DMS 273 treated with DMSO at 0.1 percent for 48 hours (cell line): Measurements from ENCODE around the gene ADCY3.

Experiments used
- DNase-seq: peaks from one replicate; lab custom pipeline; 2025; lab: John Stamatoyannopoulos, UW

ADCY3 gene

GRCh38 chr2:24920098-24920808 is at the start of gene ADCY3:
Gene ADCY3 (minus strand): TSS chr2:24920237. CDS start chr2:24918987, 1,250 bp downstream.
- DNase-seq: no peak

DNA sequence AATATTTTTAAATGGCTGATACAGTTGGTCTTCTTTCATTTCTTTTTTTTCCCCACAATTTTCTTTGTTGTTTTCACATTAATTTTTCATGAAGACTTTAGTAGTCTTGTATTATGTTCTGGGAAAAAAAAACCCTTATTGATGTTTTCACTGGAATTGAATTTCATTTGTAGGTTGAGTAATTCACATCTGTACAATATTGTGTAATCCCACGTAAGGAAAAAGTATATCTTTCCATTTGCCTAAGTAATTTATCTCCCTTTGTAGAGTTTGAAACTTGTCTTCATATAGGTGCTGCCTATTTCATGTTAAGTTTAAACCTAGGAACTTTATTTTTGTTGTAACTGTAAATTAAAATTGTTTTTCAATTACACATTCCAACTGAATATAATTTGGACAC is 49.7 kb upstream of the ADCY3 start:
- DNase-seq: no peak

GRCh38 chr2:24961903-24962302 is 41.9 kb upstream of the ADCY3 start:
- no peak for DNase-seq

DNA sequence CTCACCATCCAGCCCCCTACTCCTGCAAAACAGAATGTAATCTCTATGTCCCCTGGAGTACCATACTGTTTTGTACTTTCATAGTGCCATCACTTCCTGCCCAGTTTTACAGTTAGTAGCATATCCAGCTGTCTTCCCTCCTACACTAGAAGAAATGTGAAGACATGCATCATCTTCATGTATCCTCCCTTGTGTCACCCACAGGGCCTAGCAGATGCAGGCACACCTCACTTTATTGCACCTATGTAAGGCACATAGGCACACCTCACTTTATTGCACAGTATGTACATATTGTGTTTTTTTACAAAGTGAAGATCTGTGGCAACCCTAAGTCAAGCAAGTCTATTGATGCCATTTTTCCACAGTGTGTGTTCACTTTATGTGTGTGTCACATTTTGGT is 39.7 kb upstream of the ADCY3 start:
- DNase-seq: no peak

GRCh38 chr2:24958411-24958935 is 38.4 kb upstream of the ADCY3 start:
- no peak for DNase-seq

- DNase-seq: no peak
Measured at GRCh38 chr2:24957976-24958375, 37.9 kb upstream of the ADCY3 start.

- DNase-seq: no peak
Measured at GRCh38 chr2:24957221-24957620, 37.2 kb upstream of the ADCY3 start.

GRCh38 chr2:24955921-24956320 is 35.9 kb upstream of the ADCY3 start:
- no peak for DNase-seq

GRCh38 chr2:24955232-24955631 is 35.2 kb upstream of the ADCY3 start:
- DNase-seq: no peak

DNA sequence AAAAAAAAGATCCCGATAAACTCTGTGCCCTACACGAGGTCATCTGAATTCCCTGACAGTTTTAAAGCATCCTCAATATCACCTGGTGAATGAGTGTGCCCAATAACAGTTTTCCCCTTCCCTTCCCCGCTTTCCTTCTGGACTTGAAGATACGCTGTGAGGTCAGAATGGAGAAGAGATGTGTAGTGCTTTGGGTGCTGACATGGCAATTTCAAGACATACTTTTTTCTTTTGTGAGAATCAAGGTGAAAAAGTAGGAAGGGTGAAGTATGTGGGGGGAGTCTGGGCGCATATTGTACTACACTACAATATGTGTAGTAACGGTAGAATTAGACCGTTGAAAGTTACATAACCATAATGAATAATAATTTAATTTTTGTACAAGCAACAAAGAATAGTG is 30.1 kb upstream of the ADCY3 start:
- no peak for DNase-seq

- no peak for DNase-seq
Measured at GRCh38 chr2:24948506-24948905, 28.5 kb upstream of the ADCY3 start.

DNA sequence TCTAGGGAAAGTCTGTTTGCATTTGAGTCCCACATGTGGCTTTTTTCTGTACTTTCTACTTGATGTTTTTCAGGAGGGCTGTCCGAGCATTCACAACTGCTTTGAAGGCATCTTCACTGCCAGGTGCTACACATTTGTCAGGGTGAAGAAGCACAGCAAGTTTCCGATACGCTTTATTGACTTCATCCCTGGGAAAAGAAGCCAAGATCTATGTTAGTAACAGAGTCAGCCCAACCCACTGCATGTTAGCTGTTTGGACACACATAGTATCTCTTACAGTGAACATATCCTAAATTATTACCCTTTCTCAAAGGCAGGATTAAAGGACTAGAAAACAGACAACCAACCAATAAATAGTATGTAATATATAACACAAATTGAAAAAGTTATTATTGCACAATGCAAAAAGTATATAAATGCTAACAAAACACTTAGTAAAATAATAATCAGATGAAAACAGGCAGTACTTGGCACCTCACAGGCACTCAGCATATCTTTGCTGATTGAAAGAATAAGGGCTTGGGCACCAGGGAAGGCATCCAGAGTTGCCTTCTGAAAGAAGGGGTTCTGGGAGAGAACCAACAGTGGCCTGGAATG is 27.6 kb upstream of the ADCY3 start:
- DNase-seq: no peak

DNA sequence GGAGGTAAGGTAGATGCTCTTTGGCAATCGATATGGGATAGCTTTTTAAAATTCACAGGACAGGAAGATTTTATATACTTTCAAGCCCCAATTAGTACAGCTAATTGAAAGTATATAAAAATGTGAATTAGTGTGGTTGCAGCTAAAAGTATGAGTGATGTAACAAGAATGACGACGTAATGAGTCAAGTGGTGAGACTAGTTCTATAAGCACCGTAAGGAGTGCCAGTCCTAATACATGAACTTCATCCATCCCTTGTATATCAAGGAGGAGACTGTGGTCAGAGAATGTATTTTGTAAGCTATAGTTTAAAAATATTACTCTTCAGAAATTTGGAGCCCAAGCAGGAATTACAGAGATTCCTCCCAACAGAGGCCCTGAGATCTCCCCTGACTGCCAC is 25.9 kb upstream of the ADCY3 start:
- no peak for DNase-seq

- DNase-seq: no peak
Measured at GRCh38 chr2:24943427-24944053, 23.5 kb upstream of the ADCY3 start.

- DNase-seq: no peak
Measured at GRCh38 chr2:24939353-24939752, 19.3 kb upstream of the ADCY3 start.

DNA sequence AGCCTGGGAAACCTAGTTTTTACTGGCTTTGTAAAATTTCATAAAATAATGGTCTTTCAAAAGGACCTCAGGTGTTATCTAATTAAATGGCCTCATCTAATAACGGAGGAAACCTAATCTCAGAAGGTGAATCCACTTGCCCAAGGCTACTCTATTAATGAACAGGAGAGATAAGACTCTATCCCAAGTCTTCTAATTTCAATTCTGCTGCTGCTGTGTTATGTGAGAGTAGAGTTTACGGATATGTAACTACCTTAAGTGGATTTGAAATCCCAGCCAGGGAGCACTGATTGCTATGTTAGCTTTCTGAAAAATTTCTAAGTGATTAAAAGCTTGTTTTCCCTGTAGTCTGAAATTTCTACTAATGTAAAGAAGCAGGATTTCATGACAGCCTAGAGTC is 17.2 kb upstream of the ADCY3 start:
- DNase-seq: no peak

DNA sequence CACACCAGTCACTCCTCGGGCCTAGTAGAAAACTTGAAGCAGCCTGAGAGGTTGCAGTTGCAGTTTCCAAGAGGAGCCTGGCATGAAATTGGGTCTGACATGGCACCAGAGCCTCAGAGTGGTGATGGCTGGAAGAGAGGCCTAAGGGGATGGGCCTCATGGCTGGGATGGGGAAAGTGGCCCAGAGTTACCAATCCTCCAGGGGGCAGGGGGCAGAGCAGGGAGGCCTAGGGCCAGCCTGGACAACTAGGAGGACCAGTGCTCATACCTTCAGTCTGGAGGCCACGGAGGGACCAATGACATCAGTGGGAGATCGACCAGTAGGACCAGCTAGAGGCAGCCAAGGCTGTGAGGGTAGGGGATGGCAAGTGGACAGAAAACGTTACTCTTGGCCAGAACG is 15.1 kb upstream of the ADCY3 start:
- no peak for DNase-seq

GRCh38 chr2:24932715-24933114 is 12.7 kb upstream of the ADCY3 start:
- no peak for DNase-seq

DNA sequence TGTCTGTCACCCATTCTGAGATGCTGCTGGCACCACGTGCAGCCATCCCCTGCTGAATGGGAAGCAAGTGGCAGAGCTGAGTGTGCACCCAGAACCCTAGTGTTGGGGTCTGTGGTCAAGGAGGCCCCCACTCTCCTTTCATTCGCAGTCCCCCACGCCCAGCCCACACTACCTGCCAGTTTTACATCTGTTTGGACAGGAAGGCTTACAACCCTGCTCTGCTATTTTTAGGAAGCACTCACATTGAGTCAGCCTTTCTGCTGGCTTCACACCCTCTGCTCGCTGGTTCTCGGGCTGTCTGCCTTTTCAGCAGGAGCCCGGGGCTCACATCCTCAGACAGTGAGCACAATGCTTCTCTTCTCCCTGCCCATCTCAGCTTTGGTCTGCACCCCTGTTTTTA is 10.7 kb upstream of the ADCY3 start:
- no peak for DNase-seq

- no peak for DNase-seq
Measured at GRCh38 chr2:24929230-24929629, 9.2 kb upstream of the ADCY3 start.

- no peak for DNase-seq
Measured at GRCh38 chr2:24928036-24928435, 8.0 kb upstream of the ADCY3 start.

GRCh38 chr2:24926602-24927252 is 6.7 kb upstream of the ADCY3 start:
- DNase-seq: no peak

- no peak for DNase-seq
Measured at GRCh38 chr2:24926220-24926601, 6.2 kb upstream of the ADCY3 start.
